GM12878 (cell line): ENCODE results near the gene NR4A2.

Experiments used
- EZH2 ChIP-seq: IDR thresholded peaks from 2 replicates; pipeline ENCODE4 v1.6.1; 2012; ENCODE audit warnings: low read depth, mild to moderate bottlenecking, control low read depth, inconsistent platforms, low read length, borderline replicate concordance; ENCODE audit not compliant: control insufficient read depth
- MAX ChIP-seq: IDR thresholded peaks from 2 replicates; pipeline ENCODE4 v1.6.1; 2012; ENCODE audit warnings: low read depth, low read length, improper control_type of control experiment
- POLR2A ChIP-seq: IDR thresholded peaks from 2 replicates; pipeline ENCODE4 v1.6.1; 2011; ENCODE audit warnings: low read depth, mild to moderate bottlenecking, low read length
- TF ChIP-seq, protein P1 (sequence below): fragments of 450-650 bp; IDR thresholded peaks from 2 replicates; pipeline ENCODE4 v1.6.1; 2014; ENCODE audit warnings: mild to moderate bottlenecking

- TF ChIP-seq EZH2 (no peak), MAX (no peak), POLR2A (no peak)
- TF ChIP-seq, protein P1, sequence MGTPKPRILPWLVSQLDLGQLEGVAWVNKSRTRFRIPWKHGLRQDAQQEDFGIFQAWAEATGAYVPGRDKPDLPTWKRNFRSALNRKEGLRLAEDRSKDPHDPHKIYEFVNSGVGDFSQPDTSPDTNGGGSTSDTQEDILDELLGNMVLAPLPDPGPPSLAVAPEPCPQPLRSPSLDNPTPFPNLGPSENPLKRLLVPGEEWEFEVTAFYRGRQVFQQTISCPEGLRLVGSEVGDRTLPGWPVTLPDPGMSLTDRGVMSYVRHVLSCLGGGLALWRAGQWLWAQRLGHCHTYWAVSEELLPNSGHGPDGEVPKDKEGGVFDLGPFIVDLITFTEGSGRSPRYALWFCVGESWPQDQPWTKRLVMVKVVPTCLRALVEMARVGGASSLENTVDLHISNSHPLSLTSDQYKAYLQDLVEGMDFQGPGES = no peak
Measured at GRCh38 chr2:156343940-156344301, 11.4 kb upstream of the NR4A2 start.
